GM12878 (cell line): ENCODE data around the gene VIPR1. TPM values are rescaled to one million over a fixed set of nuclear protein-coding genes. Genes with fewer than 3 reads are reported as not detected.

Source experiments
- ATAC-seq: fragments of 200-7000 bp; cut with Tn5 transposase; 3 replicates; pipeline ENCODE4 v1.9.1; 2020; ENCODE audit warnings: mild to moderate bottlenecking, moderate library complexity
- BruUV-seq: library from RNA; stranded (reverse); fragments of 400-500 nt; replicated peaks from 2 replicates; lab custom pipeline; 2021; lab: Mats Ljungman, UMichigan
- CTCF ChIA-PET: fragments of 300-600 bp; sonication (Branson Sonifier 250); formaldehyde crosslinking; extraction: SDS; loops from one replicate; lab custom pipeline; 2021; ENCODE audit warnings: inconsistent platforms; lab: Yijun Ruan, JAX
- POLR2A ChIA-PET: fragments of 350-600 bp; formaldehyde crosslinking; extraction: SDS; loops from one replicate; lab custom pipeline; 2021; ENCODE audit warnings: inconsistent platforms; lab: Charles Lee
- RAD21 ChIA-PET: fragments of 300-600 bp; sonication (Branson Sonifier 250); formaldehyde crosslinking; loops from one replicate; lab custom pipeline; 2023; ENCODE audit warnings: antibody characterized with exemption; ENCODE audit not compliant: unreplicated experiment; lab: Charles Lee
- SMC1A ChIA-PET: fragments of 300-600 bp; sonication (Branson Sonifier 250); formaldehyde crosslinking; loops from one replicate; lab custom pipeline; 2023; ENCODE audit not compliant: unreplicated experiment, uncharacterized antibody; lab: Charles Lee
- DNase-seq: peaks from one replicate; pipeline ENCODE4 v3.0.0-alpha.2; 2011; ENCODE audit warnings: low read depth, low spot score
- FAIRE-seq: peaks from 3 replicates; lab custom pipeline; 2011; peaks lifted over from hg19 to GRCh38; lab: Jason Lieb, UNC
- H2AFZ ChIP-seq: 2 replicates; pipeline ENCODE4 v1.6.0; 2011; ENCODE audit warnings: low read depth, low read length, control low read depth; ENCODE audit not compliant: control insufficient read depth
- H3K27ac ChIP-seq: 2 replicates; pipeline ENCODE4 v1.5.1; 2011; ENCODE audit warnings: control low read depth; ENCODE audit not compliant: control insufficient read depth, insufficient read depth
- H3K27me3 ChIP-seq, 2 experiments: replicated peaks in 1 of 2; 2 replicates each; pipeline versions ENCODE4 v1.6.0 to v1.6.1; 2011; ENCODE audit warnings: low read length in 1 of 2; ENCODE audit not compliant: control insufficient read depth in 2 of 2, insufficient read depth in 2 of 2
- H3K36me3 ChIP-seq, 2 experiments: 2 replicates each; pipeline ENCODE4 v1.5.1; 2011; ENCODE audit warnings: low read length in 1 of 2; ENCODE audit not compliant: control insufficient read depth in 2 of 2, insufficient read depth in 2 of 2
- H3K4me1 ChIP-seq: 2 replicates; pipeline ENCODE4 v1.6.1; 2011; ENCODE audit warnings: mild to moderate bottlenecking, low read length, moderate library complexity, mixed read lengths; ENCODE audit not compliant: control insufficient read depth, insufficient read depth
- H3K4me2 ChIP-seq: 2 replicates; pipeline ENCODE4 v1.6.0; 2011; ENCODE audit warnings: control low read depth; ENCODE audit not compliant: control insufficient read depth, insufficient read depth
- H3K4me3 ChIP-seq: fragments of 200-600 bp; sonication (generic); 2 replicates; pipeline ENCODE4 v1.5.1; 2016
- H3K79me2 ChIP-seq: 2 replicates; pipeline ENCODE4 v1.6.0; 2011; ENCODE audit warnings: low read length; ENCODE audit not compliant: control insufficient read depth, insufficient read depth
- H3K9ac ChIP-seq: 2 replicates; pipeline ENCODE4 v1.8.0; 2011; ENCODE audit warnings: low read length, control low read depth, mixed read lengths; ENCODE audit not compliant: control insufficient read depth, insufficient read depth
- H3K9me3 ChIP-seq: replicated peaks from 3 replicates; pipeline ENCODE4 v1.5.1; 2011; ENCODE audit warnings: mild to moderate bottlenecking, low read length; ENCODE audit not compliant: control insufficient read depth, insufficient read depth
- H4K20me1 ChIP-seq: 2 replicates; pipeline ENCODE4 v1.6.0; 2011; ENCODE audit not compliant: control insufficient read depth, insufficient read depth
- BCL11A ChIP-seq: IDR thresholded peaks from 2 replicates; pipeline ENCODE4 v1.6.1; 2011; ENCODE audit warnings: low read depth, low read length
- CHD1 ChIP-seq: IDR thresholded peaks from 2 replicates; pipeline ENCODE4 v1.6.1; 2012; ENCODE audit warnings: low read depth, low read length, improper control_type of control experiment
- IKZF1 ChIP-seq: fragments of 450-650 bp; conservative IDR thresholded peaks from 2 replicates; pipeline ENCODE4 v1.6.1; 2017; ENCODE audit warnings: antibody characterized with exemption, mild to moderate bottlenecking
- KLF5 ChIP-seq: fragments of 450-650 bp; IDR thresholded peaks from 2 replicates; pipeline ENCODE4 v1.6.1; 2014; ENCODE audit warnings: mild to moderate bottlenecking; ENCODE audit not compliant: partially characterized antibody
- NFYA ChIP-seq: IDR thresholded peaks from 2 replicates; pipeline ENCODE4 v1.6.1; 2011; ENCODE audit warnings: low read depth, mild to moderate bottlenecking, low read length, improper control_type of control experiment, borderline replicate concordance
- PAX8 ChIP-seq: fragments of 450-650 bp; IDR thresholded peaks from 2 replicates; pipeline ENCODE4 v1.6.1; 2017; ENCODE audit warnings: mild to moderate bottlenecking, moderate library complexity
- POU2F2 ChIP-seq: IDR thresholded peaks from 3 replicates; pipeline ENCODE4 v1.6.1; 2011; ENCODE audit warnings: low read depth, mild to moderate bottlenecking, low read length, borderline replicate concordance
- RAD51 ChIP-seq: fragments of 450-650 bp; IDR thresholded peaks from 2 replicates; pipeline ENCODE4 v1.6.1; 2016; ENCODE audit warnings: moderate library complexity, mild to moderate bottlenecking, inconsistent platforms
- SPI1 ChIP-seq: IDR thresholded peaks from 2 replicates; pipeline ENCODE4 v1.6.1; 2011; ENCODE audit warnings: low read depth, mild to moderate bottlenecking, low read length, moderate library complexity, borderline replicate concordance; ENCODE audit not compliant: insufficient read depth
- SREBF2 ChIP-seq: IDR thresholded peaks from 2 replicates; pipeline ENCODE4 v1.6.1; 2012; ENCODE audit warnings: mild to moderate bottlenecking, low read length
- SRF ChIP-seq, 2 experiments: IDR thresholded peaks; 2 replicates each; pipeline ENCODE4 v1.6.1; 2011; ENCODE audit warnings: low read depth in 2 of 2, low read length in 2 of 2, mild to moderate bottlenecking in 1 of 2, moderate library complexity in 1 of 2
- TARDBP ChIP-seq: IDR thresholded peaks from 2 replicates; pipeline ENCODE4 v1.6.1; 2016; ENCODE audit warnings: borderline replicate concordance
- TCF7 ChIP-seq: IDR thresholded peaks from 2 replicates; pipeline ENCODE4 v1.6.1; 2014; ENCODE audit warnings: antibody characterized with exemption, borderline replicate concordance
- USF1 ChIP-seq: IDR thresholded peaks from 2 replicates; pipeline ENCODE4 v1.6.1; 2011; ENCODE audit warnings: borderline replicate concordance, low read depth, mild to moderate bottlenecking, moderate library complexity, mixed read lengths, low read length; ENCODE audit not compliant: insufficient read depth; ENCODE audit errors: extremely low read length
- WRNIP1 ChIP-seq: IDR thresholded peaks from 2 replicates; pipeline ENCODE4 v1.6.1; 2011; ENCODE audit warnings: low read depth, low read length, improper control_type of control experiment, borderline replicate concordance
- ZBTB40 ChIP-seq: fragments of 450-650 bp; IDR thresholded peaks from 2 replicates; pipeline ENCODE4 v1.6.1; 2016; ENCODE audit warnings: mild to moderate bottlenecking, moderate library complexity, borderline replicate concordance
- ZNF687 ChIP-seq: fragments of 450-650 bp; IDR thresholded peaks from 2 replicates; pipeline ENCODE4 v1.6.1; 2017; ENCODE audit warnings: mild to moderate bottlenecking, moderate library complexity
- WGBS: methylation state at CpG from one replicate; pipeline ENCODE4 v1.1.6; 2016; ENCODE audit warnings: low lambda C conversion rate; ENCODE audit not compliant: insufficient replicate concordance, insufficient coverage; ENCODE audit errors: missing lambda C conversion rate; 5-methylcytosine and 5-hydroxymethylcytosine counted together
- in situ Hi-C: fragments of 300-500 bp; cut with MboI; formaldehyde crosslinking; loops from 9 replicates; pipeline ENCODE4 v1.14.3; 2018; ENCODE audit warnings: mixed read lengths
- intact Hi-C: fragments of 100-400 bp; cut with micrococcal nuclease; formaldehyde crosslinking; loops from one replicate; pipeline ENCODE4 v1.14.2; 2022; ENCODE audit not compliant: unreplicated experiment
- polyA plus RNA-seq, 11 experiments: library from polyadenylated mRNA; depleted of rRNA in 4 of 11; unstranded in 6 of 11; stranded (reverse) in 5 of 11; fragments of >200 nt; fragmentation: Nextera tagmentation in 4 of 11; fragmentation: Illumina TruSeq in 1 of 11; extraction: Ambion mirVana in 4 of 11; extraction: Trizol in 1 of 11; gene quantifications; 1 replicate in 1 of 11; 2 replicates in 10 of 11; pipeline versions ENCODE4 v1.2.1 to v1.2.3, GENCODE V29; 2011 to 2016; ENCODE audit warnings: inconsistent platforms in 2 of 11, missing spikeins in 2 of 11, low read depth in 1 of 11
- total RNA-seq, 4 experiments: library from RNA; depleted of rRNA in 3 of 4; stranded (reverse); fragments of >200 nt in 3 of 4; fragmentation: Illumina TruSeq in 1 of 4; extraction: Trizol in 1 of 4; gene quantifications; 2 replicates each; pipeline versions ENCODE4 v1.2.1 to v1.2.3, GENCODE V29; 2013 to 2021

VIPR1 gene
- total and polyA plus RNA-seq, 10 of the 15 experiments (the other 5 are each of a cell fraction or from before 2014, with no cell fraction given), result 0.03 to 0.28 (median 0.12) TPM; not detected in 6

GRCh38 chr3:42532229-42532628, 29.8 kb downstream of the VIPR1 start:
- ChIA-PET CTCF (no interaction called here), SMC1A (no interaction called here), POLR2A (no interaction called here), RAD21 (no interaction called here)
- WGBS, result 49% methylated on average over 4 of the region's 4 CpGs
- H3K9me3 ChIP-seq, result no peaks in the 10 kb centered on the region
- BruUV-seq, result no TSS peak
- no peaks in the 10 kb centered on the region for H3K36me3 ChIP-seq
- ATAC-seq (no peak), DNase-seq (no peak), FAIRE-seq (no peak)
- in situ Hi-C loops, result no loop called here
- intact Hi-C loops, result no loop called here
- H3K4me2 ChIP-seq, result no peak overlapping the region
- no peaks in the 10 kb centered on the region for H3K4me1 ChIP-seq
- no peaks in the 10 kb centered on the region for H3K79me2 ChIP-seq
- H3K27ac ChIP-seq, result no peak overlapping the region
- no peak overlapping the region for H3K9ac ChIP-seq
- no peak overlapping the region for H3K4me3 ChIP-seq
- H3K27me3 ChIP-seq, result no peaks in the 10 kb centered on the region; a peak in 2 of 4 replicates
- no peak overlapping the region for H2AFZ ChIP-seq
- no peaks in the 10 kb centered on the region for H4K20me1 ChIP-seq
- TF ChIP-seq BCL11A (no peak), ZBTB40 (no peak), TCF7 (no peak), SPI1 (no peak), USF1 (no peak), CHD1 (no peak), TARDBP (no peak), POU2F2 (no peak), IKZF1 (no peak), RAD51 (no peak), SREBF2 (no peak), PAX8 (no peak), KLF5 (no peak), ZNF687 (no peak), NFYA (no peak), WRNIP1 (no peak), SRF (IDR thresholded peaks at IDR 0.05; ENCODE audit: low read depth in 2 of 2, low read length in 2 of 2) (no peak)
